ENCODE results near the gene NMT1.

Gene NMT1

GRCh38 chr17:45091778-45092425 lies 30.8 kb downstream of the NMT1 start:
- Histone ChIP-seq H3K4me3 (no peak overlapping the region), H3K9me3 (ENCODE audit: low read depth, low read length) (no peaks in the 10 kb centered on the region), H3K27ac (no peak overlapping the region), H3K36me3 (ENCODE audit: insufficient read depth, low read length) (peaks cover 84% of the 10 kb centered on the region), H3K9ac (ENCODE audit: insufficient read length) (no peak overlapping the region)
- DNase-seq (ENCODE audit: low read depth, low spot score), result no peak
- TF ChIP-seq POLR2AphosphoS5 (IDR thresholded peaks at IDR 0.05; ENCODE audit: borderline replicate concordance, low read depth, low read length) (no peak), FOXP2 (optimal IDR thresholded peaks at IDR 0.05; ENCODE audit: control extremely low read depth, extremely low read length, insufficient read depth) (no peak), EZH2 (IDR thresholded peaks at IDR 0.05) (no peak)

GRCh38 chr17:45092911-45093430 lies 31.9 kb downstream of the NMT1 start:
- Histone ChIP-seq H3K9ac (ENCODE audit: insufficient read length) (no peak overlapping the region), H3K9me3 (ENCODE audit: low read depth, low read length) (no peaks in the 10 kb centered on the region), H3K36me3 (ENCODE audit: insufficient read depth, low read length) (peaks cover 84% of the 10 kb centered on the region), H3K4me3 (no peak overlapping the region), H3K27ac (no peak overlapping the region)
- DNase-seq (ENCODE audit: low read depth, low spot score), result no peak
- no peak for TF ChIP-seq EZH2 (IDR thresholded peaks at IDR 0.05)
- no peak for TF ChIP-seq POLR2AphosphoS5 (IDR thresholded peaks at IDR 0.05; ENCODE audit: borderline replicate concordance, low read depth, low read length)
- TF ChIP-seq FOXP2 (optimal IDR thresholded peaks at IDR 0.05; ENCODE audit: control extremely low read depth, extremely low read length, insufficient read depth), result no peak

GRCh38 chr17:45093444-45094110 lies 32.5 kb downstream of the NMT1 start:
- no peak overlapping the region for H3K4me3 ChIP-seq
- H3K36me3 ChIP-seq (ENCODE audit: insufficient read depth, low read length), result peaks cover 84% of the 10 kb centered on the region
- no peaks in the 10 kb centered on the region for H3K9me3 ChIP-seq (ENCODE audit: low read depth, low read length)
- no peak overlapping the region for H3K9ac ChIP-seq (ENCODE audit: insufficient read length)
- TF ChIP-seq FOXP2 (optimal IDR thresholded peaks at IDR 0.05; ENCODE audit: control extremely low read depth, extremely low read length, insufficient read depth), result no peak
- no peak for TF ChIP-seq EZH2 (IDR thresholded peaks at IDR 0.05)
- no peak for TF ChIP-seq POLR2AphosphoS5 (IDR thresholded peaks at IDR 0.05; ENCODE audit: borderline replicate concordance, low read depth, low read length)
- H3K27ac ChIP-seq, result no peak overlapping the region
- no peak for DNase-seq (ENCODE audit: low read depth, low spot score)

- Histone ChIP-seq H3K36me3 (ENCODE audit: insufficient read depth, low read length) (peaks cover 83% of the 10 kb centered on the region), H3K4me3 (no peak overlapping the region), H3K9me3 (ENCODE audit: low read depth, low read length) (no peaks in the 10 kb centered on the region), H3K9ac (ENCODE audit: insufficient read length) (no peak overlapping the region), H3K27ac (no peak overlapping the region)
- TF ChIP-seq POLR2AphosphoS5 (IDR thresholded peaks at IDR 0.05; ENCODE audit: borderline replicate concordance, low read depth, low read length) (no peak), FOXP2 (optimal IDR thresholded peaks at IDR 0.05; ENCODE audit: control extremely low read depth, extremely low read length, insufficient read depth) (no peak), EZH2 (IDR thresholded peaks at IDR 0.05) (no peak)
- DNase-seq (ENCODE audit: low read depth, low spot score), result no peak
Measured at GRCh38 chr17:45096141-45096540, 35.0 kb downstream of the NMT1 start.

- no peaks in the 10 kb centered on the region for H3K9me3 ChIP-seq (ENCODE audit: low read depth, low read length)
Measured at GRCh38 chr17:45096926-45097325, 35.8 kb downstream of the NMT1 start.

GRCh38 chr17:45098081-45098868 lies 37.2 kb downstream of the NMT1 start:
- TF ChIP-seq FOXP2 (optimal IDR thresholded peaks at IDR 0.05; ENCODE audit: control extremely low read depth, extremely low read length, insufficient read depth) (no peak), POLR2AphosphoS5 (IDR thresholded peaks at IDR 0.05; ENCODE audit: borderline replicate concordance, low read depth, low read length) (no peak), EZH2 (IDR thresholded peaks at IDR 0.05) (no peak)
- DNase-seq (ENCODE audit: low read depth, low spot score), result no peak
- H3K9me3 ChIP-seq (ENCODE audit: low read depth, low read length), result no peaks in the 10 kb centered on the region
- no peak overlapping the region for H3K9ac ChIP-seq (ENCODE audit: insufficient read length)
- H3K27ac ChIP-seq, result no peak overlapping the region
- H3K4me3 ChIP-seq, result no peak overlapping the region
- peaks cover 80% of the 10 kb centered on the region for H3K36me3 ChIP-seq (ENCODE audit: insufficient read depth, low read length)

More at GRCh38 chr17:45096926-45097325, 35.8 kb downstream of the NMT1 start:
- no peak for DNase-seq (ENCODE audit: low read depth, low spot score)
- Histone ChIP-seq H3K4me3 (no peak overlapping the region), H3K36me3 (ENCODE audit: insufficient read depth, low read length) (peaks cover 80% of the 10 kb centered on the region), H3K9ac (ENCODE audit: insufficient read length) (no peak overlapping the region), H3K27ac (no peak overlapping the region)
- TF ChIP-seq POLR2AphosphoS5 (IDR thresholded peaks at IDR 0.05; ENCODE audit: borderline replicate concordance, low read depth, low read length) (no peak), FOXP2 (optimal IDR thresholded peaks at IDR 0.05; ENCODE audit: control extremely low read depth, extremely low read length, insufficient read depth) (no peak), EZH2 (IDR thresholded peaks at IDR 0.05) (no peak)

GRCh38 chr17:45098869-45099616 lies 37.9 kb downstream of the NMT1 start:
- TF ChIP-seq POLR2AphosphoS5 (IDR thresholded peaks at IDR 0.05; ENCODE audit: borderline replicate concordance, low read depth, low read length), result no peak
- Histone ChIP-seq H3K36me3 (ENCODE audit: insufficient read depth, low read length) (peaks cover 80% of the 10 kb centered on the region), H3K27ac (no peak overlapping the region), H3K9ac (ENCODE audit: insufficient read length) (no peak overlapping the region), H3K9me3 (ENCODE audit: low read depth, low read length) (no peaks in the 10 kb centered on the region), H3K4me3 (no peak overlapping the region)
- DNase-seq (ENCODE audit: low read depth, low spot score), result no peak

- H3K4me3 ChIP-seq, result no peak overlapping the region
Measured at GRCh38 chr17:45101546-45101882, 40.4 kb downstream of the NMT1 start.

More at GRCh38 chr17:45101546-45101882, 40.4 kb downstream of the NMT1 start:
- Histone ChIP-seq H3K9me3 (ENCODE audit: low read depth, low read length) (no peaks in the 10 kb centered on the region), H3K9ac (ENCODE audit: insufficient read length) (peak overlapping the region; percentile 11), H3K27ac (peak overlapping the region; percentile 74), H3K36me3 (ENCODE audit: insufficient read depth, low read length) (peaks cover 86% of the 10 kb centered on the region)
- TF ChIP-seq FOXP2 (optimal IDR thresholded peaks at IDR 0.05; ENCODE audit: control extremely low read depth, extremely low read length, insufficient read depth) (no peak), EZH2 (IDR thresholded peaks at IDR 0.05) (no peak), POLR2AphosphoS5 (IDR thresholded peaks at IDR 0.05; ENCODE audit: borderline replicate concordance, low read depth, low read length) (no peak)
- no peak for DNase-seq (ENCODE audit: low read depth, low spot score)
